Tibial nerve (tissue), 3 donors: Measurements from ENCODE around the gene FKBP1A.

Source experiments
- CTCF ChIP-seq, 5 experiments: fragments of 200-600 bp in 3 of 5; fragments of 450-650 bp in 2 of 5; sonication (generic) in 3 of 5; IDR thresholded peaks; one replicate each; pipeline ENCODE4 v1.5.1; 2016 to 2019; ENCODE audit warnings: antibody characterized with exemption in 5 of 5, mild to moderate bottlenecking in 3 of 5, moderate library complexity in 2 of 5
- POLR2A ChIP-seq, 2 donors: fragments of 450-650 bp; IDR thresholded peaks; one replicate each; pipeline ENCODE4 v1.6.1; 2017; ENCODE audit warnings: antibody characterized with exemption in 2 of 2, mild to moderate bottlenecking in 2 of 2, moderate library complexity in 2 of 2

- TF ChIP-seq CTCF (IDR thresholded peaks at IDR 0.05) (peak; percentile 68 to 83 (median 81)), POLR2A (IDR thresholded peaks at IDR 0.05) (no peak)
Measured at GRCh38 chr20:1437235-1437904, 44.5 kb upstream of the FKBP1A start.
